GM12892 (cell line): ENCODE measurements around the gene TEX30.

Experiments
- POLR2A ChIP-seq: IDR thresholded peaks from 2 replicates; pipeline ENCODE4 v1.6.1; 2011; ENCODE audit warnings: low read depth, low read length, control low read depth
- POLR2AphosphoS5 ChIP-seq: IDR thresholded peaks from 2 replicates; pipeline ENCODE4 v1.6.1; 2011; ENCODE audit warnings: low read depth, low read length, control low read depth
- TAF1 ChIP-seq: IDR thresholded peaks from 2 replicates; pipeline ENCODE4 v1.6.1; 2011; ENCODE audit warnings: low read depth, mild to moderate bottlenecking, control low read depth, low read length, borderline replicate concordance

- TF ChIP-seq POLR2A: no peak
- no peak for TF ChIP-seq POLR2AphosphoS5
- no peak for TF ChIP-seq TAF1
Measured at GRCh38 chr13:102799426-102800144, 26.0 kb upstream of the TEX30 start.
